Gastrocnemius medialis (tissue), 4 donors: ENCODE data around the gene OPN4.

Source experiments
- CTCF ChIP-seq, 5 experiments: fragments of 450-650 bp in 3 of 5; fragments of 200-600 bp in 2 of 5; sonication (generic) in 2 of 5; IDR thresholded peaks in 4 of 5; conservative IDR thresholded peaks in 1 of 5; 1 replicate in 4 of 5; 2 replicates in 1 of 5; pipeline ENCODE4 v1.5.1; 2016 to 2019; ENCODE audit warnings: antibody characterized with exemption in 5 of 5, mild to moderate bottlenecking in 3 of 5, moderate library complexity in 3 of 5
- POLR2A ChIP-seq, 2 donors: fragments of 450-650 bp; IDR thresholded peaks; one replicate each; pipeline ENCODE4 v1.6.1; 2017; ENCODE audit warnings: antibody characterized with exemption in 2 of 2, mild to moderate bottlenecking in 2 of 2, moderate library complexity in 2 of 2

- TF ChIP-seq CTCF (IDR thresholded peaks at IDR 0.05 in 4 of 5, conservative IDR thresholded peaks at IDR 0.05 in 1 of 5) (no peak), POLR2A (IDR thresholded peaks at IDR 0.05) (no peak)
These were observed 8.6 kb downstream of the OPN4 start for GRCh38 chr10:86663046-86663345.
